GM19099 (cell line): Measurements from ENCODE around the gene ALG9.

Source experiments
- POLR2A ChIP-seq: IDR thresholded peaks from 3 replicates; pipeline ENCODE4 v1.6.1; 2011; ENCODE audit warnings: low read depth; ENCODE audit not compliant: insufficient read length; ENCODE audit errors: extremely low read depth

Gene ALG9

GRCh38 chr11:111833524-111833923, 37.9 kb downstream of the ALG9 start:
- TF ChIP-seq POLR2A, result no peak

- no peak for TF ChIP-seq POLR2A
Measured at GRCh38 chr11:111829185-111829968, 42.0 kb downstream of the ALG9 start.

GRCh38 chr11:111826322-111826950, 44.9 kb downstream of the ALG9 start:
- no peak for TF ChIP-seq POLR2A

- no peak for TF ChIP-seq POLR2A
Measured at GRCh38 chr11:111823629-111824028, 47.8 kb downstream of the ALG9 start.

- no peak for TF ChIP-seq POLR2A
Measured at GRCh38 chr11:111823131-111823530, 48.2 kb downstream of the ALG9 start.

GRCh38 chr11:111819829-111820237, 51.5 kb downstream of the ALG9 start:
- no peak for TF ChIP-seq POLR2A

- no peak for TF ChIP-seq POLR2A
Measured at GRCh38 chr11:111819161-111819828, 52.1 kb downstream of the ALG9 start.

GRCh38 chr11:111815489-111815888, 55.9 kb downstream of the ALG9 start:
- TF ChIP-seq POLR2A, result no peak

GRCh38 chr11:111814557-111815320, 56.6 kb downstream of the ALG9 start:
- TF ChIP-seq POLR2A, result no peak

- TF ChIP-seq POLR2A, result no peak
Measured at GRCh38 chr11:111814106-111814505, 57.3 kb downstream of the ALG9 start.

GRCh38 chr11:111812211-111812610, 59.2 kb downstream of the ALG9 start:
- no peak for TF ChIP-seq POLR2A

- no peak for TF ChIP-seq POLR2A
Measured at GRCh38 chr11:111811445-111811844, 59.9 kb downstream of the ALG9 start.

- no peak for TF ChIP-seq POLR2A
Measured at GRCh38 chr11:111808834-111809233, 62.5 kb downstream of the ALG9 start.

- TF ChIP-seq POLR2A, result no peak
Measured at GRCh38 chr11:111808063-111808588, 63.3 kb downstream of the ALG9 start.

GRCh38 chr11:111807076-111807475, 64.3 kb downstream of the ALG9 start:
- TF ChIP-seq POLR2A, result no peak
